CD4-positive, CD25-positive, alpha-beta regulatory T cell (primary cell): ENCODE results near the gene PRICKLE3. TPM values are rescaled to one million over a fixed set of nuclear protein-coding genes. Genes with fewer than 3 reads are reported as not detected.
A peak's percentile ranks its signal among the peaks of the same experiment; 100 is the strongest.

Source experiments
- ATAC-seq, 2 donors: fragments of 150-1000 bp; cut with Tn5 transposase; one replicate each; pipeline ENCODE4 v1.10.0; 2021; ENCODE audit warnings: low read depth in 2 of 2, moderate number of reproducible peaks in 2 of 2, moderate library complexity in 1 of 2
- DNase-seq, 3 donors: peaks; one replicate each; pipeline versions ENCODE4 v3.0.0 to v3.0.0-alpha.2; 2012 to 2022; ENCODE audit warnings: mixed read lengths in 1 of 3
- H3K27ac ChIP-seq: one replicate; pipeline ENCODE4 v1.7.0; 2013; ENCODE audit warnings: mild to moderate bottlenecking, low read length; ENCODE audit not compliant: insufficient read depth, poor library complexity, severe bottlenecking
- H3K27me3 ChIP-seq: one replicate; pipeline ENCODE4 v1.7.0; 2013; ENCODE audit warnings: low read length; ENCODE audit not compliant: control insufficient read depth, insufficient read depth
- H3K36me3 ChIP-seq: one replicate; pipeline ENCODE4 v1.7.0; 2013; ENCODE audit warnings: mild to moderate bottlenecking, low read length, moderate library complexity; ENCODE audit not compliant: control insufficient read depth, insufficient read depth
- H3K4me1 ChIP-seq: 2 replicates; pipeline ENCODE4 v1.7.0; 2013; ENCODE audit warnings: mild to moderate bottlenecking, low read length; ENCODE audit not compliant: insufficient read depth, control insufficient read depth, poor library complexity, severe bottlenecking
- H3K4me3 ChIP-seq: one replicate; pipeline ENCODE4 v1.7.0; 2013; ENCODE audit warnings: low read depth, mild to moderate bottlenecking, low read length, moderate library complexity
- H3K9me3 ChIP-seq, 2 experiments: 1 replicate in 1 of 2; 2 replicates in 1 of 2; pipeline ENCODE4 v1.7.0; 2013; ENCODE audit warnings: low read length in 2 of 2, mild to moderate bottlenecking in 1 of 2, moderate library complexity in 1 of 2; ENCODE audit not compliant: control insufficient read depth in 2 of 2
- H3K27ac Mint-ChIP-seq, 3 donors: one replicate each; pipeline ENCODE4 v1.8.0; 2020 to 2022; ENCODE audit warnings: mild to moderate bottlenecking in 3 of 3, mixed read lengths in 3 of 3, moderate library complexity in 2 of 3
- H3K27me3 Mint-ChIP-seq: one replicate; pipeline ENCODE4 v1.8.0; 2022; ENCODE audit warnings: mild to moderate bottlenecking, mixed read lengths
- H3K36me3 Mint-ChIP-seq: one replicate; pipeline ENCODE4 v1.8.0; 2020; ENCODE audit warnings: mixed read lengths
- H3K4me1 Mint-ChIP-seq, 4 donors: one replicate each; pipeline ENCODE4 v1.8.0; 2020 to 2022; ENCODE audit warnings: mixed read lengths in 4 of 4, mild to moderate bottlenecking in 1 of 4
- H3K4me3 Mint-ChIP-seq, 4 donors: one replicate each; pipeline ENCODE4 v1.8.0; 2020 to 2022; ENCODE audit warnings: mild to moderate bottlenecking in 4 of 4, mixed read lengths in 4 of 4, moderate library complexity in 3 of 4
- H3K9me3 Mint-ChIP-seq, 7 donors: one replicate each; pipeline ENCODE4 v1.8.0; 2020 to 2022; ENCODE audit warnings: mixed read lengths in 7 of 7, mild to moderate bottlenecking in 3 of 7, moderate library complexity in 2 of 7
- polyA plus RNA-seq, 4 donors: library from polyadenylated mRNA; unstranded; fragments of 300-500 nt; fragmentation: Illumina TruSeq; gene quantifications; one replicate each; pipeline ENCODE4 v1.2.3, GENCODE V29; 2021
- total RNA-seq: library from RNA; stranded (reverse); gene quantifications from one replicate; pipeline ENCODE4 v1.2.3, GENCODE V29; 2022

Gene PRICKLE3
- total and polyA plus RNA-seq, 5 donors from 2014 or later = 2.7 to 7.3 (median 3.5) TPM

GRCh38 chrX:49166914-49167739 is 19.0 kb downstream of the PRICKLE3 start:
- DNase-seq = peak; percentile 52 to 74 (median 54)

DNA sequence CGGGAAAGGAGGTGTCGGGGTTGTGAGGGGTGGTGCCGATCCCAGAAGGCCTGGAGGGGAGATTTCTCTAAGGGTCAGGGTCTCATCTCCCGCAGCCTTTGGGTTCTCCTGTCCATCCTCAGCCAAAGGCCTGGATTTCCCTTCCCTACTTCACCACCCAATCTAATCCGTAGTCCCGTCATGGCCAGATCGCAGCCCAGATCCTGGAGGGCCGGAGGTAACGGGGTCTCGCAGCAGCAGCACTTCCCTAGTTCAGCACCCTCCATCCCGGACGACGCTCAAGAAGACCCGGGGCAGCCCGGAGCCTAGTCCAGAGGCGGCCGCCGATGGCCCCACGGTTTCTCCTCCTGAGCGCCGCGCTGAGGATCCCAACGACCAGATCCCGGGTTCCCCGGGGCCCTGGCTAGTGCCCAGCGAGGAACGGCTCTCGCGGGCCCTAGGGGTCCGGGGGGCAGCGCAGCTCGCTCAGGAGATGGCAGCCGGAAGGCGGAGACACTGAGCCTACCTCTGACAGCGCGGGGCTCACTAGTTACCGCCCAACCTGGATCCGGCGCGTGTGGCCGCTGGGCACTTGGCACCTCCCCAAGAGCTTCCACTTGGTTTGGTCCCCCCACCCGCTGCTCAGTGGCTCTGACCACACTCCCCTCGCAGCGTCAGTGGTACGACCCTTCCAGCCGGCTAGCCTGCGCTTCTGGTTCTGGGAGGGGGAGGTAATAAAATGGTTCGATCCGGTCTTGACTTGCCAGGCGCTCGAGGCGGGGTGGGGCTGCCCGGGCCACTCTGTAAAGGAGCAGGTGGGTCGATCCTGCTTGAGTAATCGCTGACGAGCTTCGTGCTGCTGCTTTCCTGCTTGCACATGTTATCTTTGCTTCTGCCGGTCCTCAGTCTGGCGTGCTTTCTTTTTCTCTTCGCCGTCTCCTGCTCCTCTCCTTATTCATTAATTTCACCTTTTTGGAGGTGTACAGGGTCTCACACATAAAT is 20.0 kb downstream of the PRICKLE3 start:
- Mint-ChIP-seq H3K9me3 (peaks cover 0 to 1% (median 0%) of the 10 kb centered on the region in 7 donors), H3K4me3 (peak overlapping the region; percentile 75 to 95 (median 90)), H3K27me3 (no peaks in the 10 kb centered on the region), H3K36me3 (no peaks in the 10 kb centered on the region), H3K27ac (peak overlapping the region; percentile 90 to 97 (median 94)), H3K4me1 (peaks cover 0 to 42% (median 14%) of the 10 kb centered on the region in 4 donors)
- Histone ChIP-seq H3K4me1 (peaks cover 27% of the 10 kb centered on the region), H3K27me3 (no peaks in the 10 kb centered on the region), H3K36me3 (no peaks in the 10 kb centered on the region), H3K9me3 (no peaks in the 10 kb centered on the region), H3K4me3 (peak overlapping the region; percentile 74), H3K27ac (peak overlapping the region; percentile 81)
- ATAC-seq (peak; percentile 66 to 73), DNase-seq (peak; percentile 67 to 85 (median 75))

More at GRCh38 chrX:49166914-49167739, 19.0 kb downstream of the PRICKLE3 start:
- Mint-ChIP-seq H3K36me3 (no peaks in the 10 kb centered on the region), H3K4me3 (peak overlapping the region; percentile 75 to 95 (median 90)), H3K9me3 (peaks cover 0 to 1% (median 0%) of the 10 kb centered on the region in 7 donors), H3K27me3 (no peaks in the 10 kb centered on the region), H3K4me1 (peaks cover 0 to 46% (median 11%) of the 10 kb centered on the region in 4 donors), H3K27ac (peak overlapping the region; percentile 90 to 97 (median 94))
- H3K4me3 ChIP-seq = peak overlapping the region; percentile 74
- no peaks in the 10 kb centered on the region for H3K9me3 ChIP-seq
- H3K36me3 ChIP-seq = no peaks in the 10 kb centered on the region
- H3K27ac ChIP-seq = peak overlapping the region; percentile 81
- peaks cover 27% of the 10 kb centered on the region for H3K4me1 ChIP-seq
- ATAC-seq = peak; percentile 9 to 19
- H3K27me3 ChIP-seq = no peaks in the 10 kb centered on the region

- peak overlapping the region in 2 of 4 donors; percentile 61 to 83 for H3K4me3 Mint-ChIP-seq
- no peaks in the 10 kb centered on the region for H3K27me3 ChIP-seq
- peak overlapping the region in 2 of 3 donors; percentile 51 to 96 for H3K27ac Mint-ChIP-seq
- no peaks in the 10 kb centered on the region for H3K9me3 ChIP-seq
- ATAC-seq = no peak
- peak overlapping the region; percentile 76 for H3K27ac ChIP-seq
- no peak for DNase-seq
- no peak overlapping the region for H3K4me3 ChIP-seq
- H3K27me3 Mint-ChIP-seq = no peaks in the 10 kb centered on the region
- peaks cover 27% of the 10 kb centered on the region for H3K4me1 ChIP-seq
- no peaks in the 10 kb centered on the region for H3K36me3 Mint-ChIP-seq
- H3K9me3 Mint-ChIP-seq = peaks cover 0 to 1% (median 0%) of the 10 kb centered on the region in 7 donors
- peaks cover 0 to 42% (median 14%) of the 10 kb centered on the region in 4 donors for H3K4me1 Mint-ChIP-seq
- H3K36me3 ChIP-seq = no peaks in the 10 kb centered on the region
These were observed 21.4 kb downstream of the PRICKLE3 start for GRCh38 chrX:49164589-49165360.

- peak; percentile 73 to 84 (median 83) for DNase-seq
- Histone ChIP-seq H3K36me3 (no peaks in the 10 kb centered on the region), H3K27me3 (no peaks in the 10 kb centered on the region), H3K9me3 (no peaks in the 10 kb centered on the region), H3K27ac (peak overlapping the region; percentile 76), H3K4me3 (no peak overlapping the region), H3K4me1 (peaks cover 27% of the 10 kb centered on the region)
- Mint-ChIP-seq H3K36me3 (no peaks in the 10 kb centered on the region), H3K4me3 (peak overlapping the region; percentile 61 to 95 (median 81)), H3K9me3 (peaks cover 0 to 1% (median 0%) of the 10 kb centered on the region in 7 donors), H3K27ac (peak overlapping the region; percentile 86 to 96 (median 95)), H3K27me3 (no peaks in the 10 kb centered on the region), H3K4me1 (peaks cover 0 to 37% (median 14%) of the 10 kb centered on the region in 4 donors)
- peak; percentile 59 to 66 for ATAC-seq
These were observed 22.4 kb downstream of the PRICKLE3 start for GRCh38 chrX:49163555-49164419.

GRCh38 chrX:49162620-49163019 is 23.6 kb downstream of the PRICKLE3 start, which contains the start of gene MAGIX:
MAGIX (plus strand) TSS chrX:49162758; CDS start chrX:49162890, 132 bp downstream.
- Mint-ChIP-seq H3K9me3 (peaks cover 0 to 1% (median 0%) of the 10 kb centered on the region in 7 donors), H3K36me3 (no peaks in the 10 kb centered on the region), H3K4me1 (peaks cover 0 to 32% (median 12%) of the 10 kb centered on the region in 4 donors), H3K27ac (peak within 1 kb of the TSS in 2 of 3 donors; percentile 55 to 86), H3K4me3 (peak within 1 kb of the TSS; percentile 61 to 86 (median 71)), H3K27me3 (no peaks in the 10 kb centered on the region)
- no peak for ATAC-seq
- DNase-seq = no peak
- Histone ChIP-seq H3K27me3 (no peaks in the 10 kb centered on the region), H3K4me1 (peaks cover 25% of the 10 kb centered on the region), H3K36me3 (no peaks in the 10 kb centered on the region), H3K27ac (peak within 1 kb of the TSS; percentile 76), H3K4me3 (no peak within 1 kb of the TSS), H3K9me3 (no peaks in the 10 kb centered on the region)

DNA sequence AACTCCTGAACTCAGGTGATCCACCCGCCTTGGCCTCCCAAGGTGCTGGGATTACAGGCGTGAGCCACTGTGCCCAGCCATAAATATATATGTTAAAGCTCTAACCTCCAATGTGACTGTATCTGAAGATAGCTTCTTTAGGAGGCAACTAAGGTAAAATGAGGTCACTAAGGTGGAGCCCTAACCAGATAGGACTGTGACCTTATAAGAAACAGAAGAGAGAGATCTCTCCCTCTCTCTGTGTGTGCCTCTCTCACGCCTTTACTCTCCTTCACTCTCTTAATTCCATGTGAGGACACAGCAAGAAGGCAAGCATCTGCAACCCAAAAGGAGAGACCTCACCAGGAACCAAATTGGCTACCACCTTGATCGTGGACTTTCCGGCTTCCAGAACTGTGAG is 24.5 kb downstream of the PRICKLE3 start:
- Mint-ChIP-seq H3K9me3 (peaks cover 0 to 1% (median 0%) of the 10 kb centered on the region in 7 donors), H3K4me1 (peaks cover 0 to 24% (median 10%) of the 10 kb centered on the region in 4 donors), H3K27ac (no peak overlapping the region), H3K4me3 (peak overlapping the region in 1 of 4 donors; percentile 21), H3K27me3 (no peaks in the 10 kb centered on the region), H3K36me3 (no peaks in the 10 kb centered on the region)
- Histone ChIP-seq H3K4me3 (no peak overlapping the region), H3K36me3 (no peaks in the 10 kb centered on the region), H3K9me3 (no peaks in the 10 kb centered on the region), H3K4me1 (peaks cover 17% of the 10 kb centered on the region), H3K27ac (no peak overlapping the region), H3K27me3 (no peaks in the 10 kb centered on the region)
- no peak for ATAC-seq
- DNase-seq = no peak
